Ovary (tissue), 9 donors: ENCODE data around the gene DIP2C. TPM values are rescaled to one million over a fixed set of nuclear protein-coding genes. Genes with fewer than 3 reads are reported as not detected.

Experiments used
- DNase-seq, 5 donors: peaks; one replicate each; pipeline ENCODE4 v3.0.0-alpha.2; 2019 to 2020
- H3K27ac ChIP-seq, 2 donors: fragments of 200-600 bp; one replicate each; pipeline versions ENCODE4 v1.5.1 to v1.8.0; 2019 to 2022
- H3K27me3 ChIP-seq: fragments of 200-600 bp; one replicate; pipeline ENCODE4 v1.8.0; 2022
- H3K36me3 ChIP-seq: fragments of 200-600 bp; sonication (generic); one replicate; pipeline ENCODE4 v1.5.1; 2019
- H3K4me1 ChIP-seq: one replicate; pipeline ENCODE4 v1.8.1; 2013; ENCODE audit warnings: mild to moderate bottlenecking, moderate library complexity; ENCODE audit not compliant: insufficient read depth
- H3K4me3 ChIP-seq: fragments of 200-600 bp; sonication (generic); one replicate; pipeline ENCODE4 v1.5.1; 2017
- H3K9me3 ChIP-seq, 2 donors: fragments of 200-600 bp in 1 of 2; sonication (generic) in 1 of 2; one replicate each; pipeline versions ENCODE4 v1.5.1 to v1.8.1; 2013 to 2019; ENCODE audit warnings: mild to moderate bottlenecking in 1 of 2, moderate library complexity in 1 of 2
- EP300 ChIP-seq: sonication (generic); formaldehyde crosslinking; IDR thresholded peaks from one replicate; pipeline ENCODE4 v1.6.1; 2017; ENCODE audit warnings: antibody characterized with exemption
- POLR2A ChIP-seq: fragments of 450-650 bp; IDR thresholded peaks from one replicate; pipeline ENCODE4 v1.6.1; 2017; ENCODE audit warnings: antibody characterized with exemption, mild to moderate bottlenecking, moderate library complexity
- WGBS, 3 donors: extraction: QIAGEN DNeasy Blood & Tissue Kit in 1 of 3; methylation state at CpG; one replicate each; pipeline versions ENCODE4 v1.1.5 to v1.1.7; 2013 to 2017; 5-methylcytosine and 5-hydroxymethylcytosine counted together
- intact Hi-C, 4 donors: fragments of 100-400 bp; cut with DNase I; formaldehyde crosslinking; loops; one replicate each; pipeline versions ENCODE4 v1.11.0 to v1.15.1; 2022 to 2023
- polyA plus RNA-seq, 2 donors: library from polyadenylated mRNA; stranded (reverse); fragments of 200-250 nt in 1 of 2; fragments of 350-450 nt in 1 of 2; fragmentation: Illumina TruSeq in 1 of 2; extraction: RNeasy Lipid Tissue Mini Kit (QIAGEN cat#74804) in 1 of 2; gene quantifications; one replicate each; pipeline ENCODE4 v1.2.3, GENCODE V29; 2013 to 2014
- total RNA-seq, 7 donors: library from RNA; depleted of rRNA in 2 of 7; stranded (reverse); fragments of >200 nt in 2 of 7; fragmentation: NEBNext Ultra II Directional in 3 of 7; extraction: Animal tissue kit (Norgen Biotek cat#: 25700) in 3 of 7; gene quantifications; one replicate each; pipeline versions ENCODE4 v1.1.0 to v1.2.4, GENCODE V29; 2016 to 2023
- TF ChIP-seq, protein P1 (sequence below), 3 donors: fragments of 450-650 bp in 2 of 3; fragments of 200-600 bp in 1 of 3; IDR thresholded peaks; one replicate each; pipeline versions ENCODE4 v1.5.1 to v1.8.0; 2016 to 2022; ENCODE audit warnings: antibody characterized with exemption in 3 of 3, mild to moderate bottlenecking in 1 of 3
- donor health status: DM: no; HTN: no; CAD: no; lungs with moderate emphysema.
- donor health status: DM: no; HTN: no; CAD: no.
- donor health status: Bipolar disorder and iron deficiency.
- donor health status: DM: yes; HTN: yes; CAD: no.
- donor health status: DM: no; HTN: no; CAD: no.
- donor health status: DM: yes; HTN: yes; CAD: no.

The DIP2C gene
- total and polyA plus RNA-seq, 9 donors = 10.1 to 29.4 (median 22.2) TPM

DNA sequence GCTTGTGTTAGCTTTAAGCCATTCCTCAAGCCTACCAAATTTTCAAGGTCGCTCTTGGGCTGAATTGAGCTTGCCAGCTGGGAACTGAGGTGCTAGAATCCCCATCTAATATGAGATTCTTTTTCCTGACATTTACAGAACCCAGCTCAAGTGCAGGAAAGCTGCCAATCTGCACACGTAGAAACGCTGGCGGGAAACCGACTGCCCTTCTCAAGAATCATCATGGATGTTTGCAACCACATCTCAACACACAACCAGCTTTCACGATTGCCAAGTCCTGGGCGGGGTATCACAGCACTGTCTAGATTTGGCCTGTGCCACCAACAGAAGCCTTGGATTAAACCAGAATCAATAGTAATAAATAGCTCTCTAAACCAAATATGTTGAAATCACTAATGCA, 203.7 kb downstream of the DIP2C start:
- Histone ChIP-seq H3K4me1 (peaks cover 13% of the 10 kb centered on the region), H3K27me3 (no peaks in the 10 kb centered on the region), H3K36me3 (no peaks in the 10 kb centered on the region), H3K9me3 (no peaks in the 10 kb centered on the region), H3K27ac (peak overlapping the region in 1 of 2 donors; percentile 83), H3K4me3 (no peak overlapping the region)
- intact Hi-C loops = no loop called here
- WGBS, 3 donors = 18 to 40% (median 36%) methylated on average over 7 of the region's 7 CpGs
- TF ChIP-seq, protein P1, sequence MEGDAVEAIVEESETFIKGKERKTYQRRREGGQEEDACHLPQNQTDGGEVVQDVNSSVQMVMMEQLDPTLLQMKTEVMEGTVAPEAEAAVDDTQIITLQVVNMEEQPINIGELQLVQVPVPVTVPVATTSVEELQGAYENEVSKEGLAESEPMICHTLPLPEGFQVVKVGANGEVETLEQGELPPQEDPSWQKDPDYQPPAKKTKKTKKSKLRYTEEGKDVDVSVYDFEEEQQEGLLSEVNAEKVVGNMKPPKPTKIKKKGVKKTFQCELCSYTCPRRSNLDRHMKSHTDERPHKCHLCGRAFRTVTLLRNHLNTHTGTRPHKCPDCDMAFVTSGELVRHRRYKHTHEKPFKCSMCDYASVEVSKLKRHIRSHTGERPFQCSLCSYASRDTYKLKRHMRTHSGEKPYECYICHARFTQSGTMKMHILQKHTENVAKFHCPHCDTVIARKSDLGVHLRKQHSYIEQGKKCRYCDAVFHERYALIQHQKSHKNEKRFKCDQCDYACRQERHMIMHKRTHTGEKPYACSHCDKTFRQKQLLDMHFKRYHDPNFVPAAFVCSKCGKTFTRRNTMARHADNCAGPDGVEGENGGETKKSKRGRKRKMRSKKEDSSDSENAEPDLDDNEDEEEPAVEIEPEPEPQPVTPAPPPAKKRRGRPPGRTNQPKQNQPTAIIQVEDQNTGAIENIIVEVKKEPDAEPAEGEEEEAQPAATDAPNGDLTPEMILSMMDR (IDR thresholded peaks at IDR 0.05) = no peak
- no peak for TF ChIP-seq POLR2A
- no peak for TF ChIP-seq EP300
- DNase-seq = peak in 2 of 5 donors; percentile 36 to 73

DNA sequence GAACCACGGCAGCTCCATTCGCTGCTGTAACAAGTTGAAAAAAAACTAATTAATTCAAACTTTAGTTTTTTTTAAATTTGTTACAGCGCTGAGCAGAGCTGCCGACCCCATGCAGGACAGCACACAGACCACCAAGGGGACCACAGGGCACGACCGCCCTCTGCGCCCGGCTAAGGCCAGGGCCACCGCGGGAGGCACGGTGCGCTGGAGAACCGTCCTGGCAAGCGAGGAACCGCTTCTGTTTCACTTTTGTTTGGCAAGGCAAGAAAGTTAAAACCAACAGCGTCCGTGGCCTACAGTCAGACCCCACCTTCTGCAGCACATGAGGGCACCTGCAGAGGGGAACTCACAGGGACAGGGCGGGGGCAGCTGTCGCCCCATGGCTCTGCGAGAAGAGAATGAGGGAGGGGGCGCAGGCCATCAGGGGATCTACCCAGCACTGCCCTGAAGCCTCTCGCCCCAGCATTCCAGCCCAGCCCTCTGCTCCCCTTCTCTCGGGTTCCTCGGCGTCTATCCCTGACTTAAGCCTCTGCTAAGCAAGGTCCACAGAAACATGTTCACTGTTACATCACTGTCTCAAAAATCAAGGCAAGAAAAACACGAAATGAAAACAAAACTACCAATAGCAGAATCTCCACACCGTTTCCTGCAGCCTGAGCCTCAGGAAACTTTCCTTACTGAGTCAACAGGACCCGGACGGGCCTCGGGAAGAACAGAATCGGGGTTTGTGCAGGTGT, 204.4 kb downstream of the DIP2C start:
- Histone ChIP-seq H3K27ac (peak overlapping the region; percentile 52 to 83), H3K4me3 (peak overlapping the region; percentile 35), H3K9me3 (no peaks in the 10 kb centered on the region), H3K27me3 (no peaks in the 10 kb centered on the region), H3K36me3 (no peaks in the 10 kb centered on the region), H3K4me1 (peaks cover 13% of the 10 kb centered on the region)
- TF ChIP-seq, protein P1 (IDR thresholded peaks at IDR 0.05) = no peak
- TF ChIP-seq POLR2A (no peak), EP300 (no peak)
- no peak for DNase-seq
- WGBS, 3 donors = 12 to 42% (median 26%) methylated on average over 31 of the region's 31 CpGs
- intact Hi-C loops = no loop called here

DNA sequence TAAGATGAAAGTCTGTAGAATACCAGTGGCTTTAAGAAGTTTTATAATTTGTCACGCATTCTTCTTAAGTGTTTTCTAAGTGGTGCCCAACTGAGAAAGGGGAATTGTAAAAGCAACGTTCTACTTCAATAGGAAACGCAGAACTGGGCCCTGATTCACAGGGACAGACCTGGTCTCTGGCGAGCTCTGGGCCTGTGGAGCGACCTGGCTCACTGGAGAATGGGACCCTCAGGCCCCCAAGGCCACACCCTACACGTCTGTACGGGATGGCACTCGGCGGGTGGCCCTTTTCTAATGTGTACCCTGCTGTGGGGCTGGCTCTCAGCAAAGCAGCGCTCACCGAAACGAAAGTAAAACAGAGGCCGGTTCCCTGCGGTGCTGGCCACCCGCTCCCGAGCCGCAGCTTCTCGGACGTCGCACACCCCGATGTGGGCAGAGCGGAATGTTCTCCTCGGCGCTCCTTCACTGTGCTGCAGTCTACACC, 205.0 kb downstream of the DIP2C start:
- peak in 3 of 5 donors; percentile 42 to 63 (median 55) for DNase-seq
- no peaks in the 10 kb centered on the region for H3K36me3 ChIP-seq
- H3K4me3 ChIP-seq = peak overlapping the region; percentile 35
- H3K27ac ChIP-seq = peak overlapping the region; percentile 52 to 83
- no peaks in the 10 kb centered on the region for H3K27me3 ChIP-seq
- 21 to 51% (median 39%) methylated on average over 24 of the region's 24 CpGs for WGBS, 3 donors
- intact Hi-C loops = no loop called here
- H3K9me3 ChIP-seq = no peaks in the 10 kb centered on the region
- TF ChIP-seq EP300 (no peak), POLR2A (no peak)
- TF ChIP-seq, protein P1 (IDR thresholded peaks at IDR 0.05) = no peak
- H3K4me1 ChIP-seq = peaks cover 13% of the 10 kb centered on the region

DNA sequence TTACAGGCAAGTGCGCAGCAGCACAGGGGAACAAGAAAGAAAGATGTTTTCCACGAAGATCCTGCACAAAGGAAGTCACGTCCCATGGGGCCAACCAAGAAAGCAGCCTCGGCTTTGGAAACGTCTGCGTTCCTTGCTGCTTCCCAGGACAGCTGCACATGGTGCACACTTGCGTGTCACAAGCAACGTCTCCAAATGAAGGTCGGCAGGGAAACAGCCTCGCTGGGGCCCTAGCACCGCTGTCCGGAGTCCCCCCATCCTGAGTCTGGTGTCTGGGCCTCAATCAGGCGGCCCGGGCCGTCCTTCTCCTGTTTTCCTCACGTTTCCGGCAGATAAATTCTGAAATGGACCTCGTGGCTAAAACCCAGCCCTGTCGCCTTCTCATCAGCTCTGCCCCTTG, 206.2 kb downstream of the DIP2C start:
- intact Hi-C loops = no loop called here
- no peak for TF ChIP-seq POLR2A
- TF ChIP-seq, protein P1 (IDR thresholded peaks at IDR 0.05) = no peak
- TF ChIP-seq EP300 = no peak
- Histone ChIP-seq H3K4me1 (peaks cover 13% of the 10 kb centered on the region), H3K4me3 (no peak overlapping the region), H3K9me3 (no peaks in the 10 kb centered on the region), H3K27me3 (no peaks in the 10 kb centered on the region), H3K27ac (no peak overlapping the region), H3K36me3 (no peaks in the 10 kb centered on the region)
- DNase-seq = no peak
- 86 to 90% (median 89%) methylated on average over 19 of the region's 19 CpGs for WGBS, 3 donors
